Dedifferentiated amniotic fluid mesenchymal stem cell (primary cell): Measurements from ENCODE around the gene POLQ.
A peak's percentile ranks its signal among the peaks of the same experiment; 100 is the strongest.
"Not testable (repeated sequence)": the region's sequence is repeated elsewhere in the genome, so short reads cannot be mapped to it uniquely, and the experiment has no call there.

Experiments
- DNase-seq: peaks from one replicate; pipeline ENCODE4 v3.0.0-alpha.2; 2016; ENCODE audit errors: extremely low spot score

The POLQ gene

DNA sequence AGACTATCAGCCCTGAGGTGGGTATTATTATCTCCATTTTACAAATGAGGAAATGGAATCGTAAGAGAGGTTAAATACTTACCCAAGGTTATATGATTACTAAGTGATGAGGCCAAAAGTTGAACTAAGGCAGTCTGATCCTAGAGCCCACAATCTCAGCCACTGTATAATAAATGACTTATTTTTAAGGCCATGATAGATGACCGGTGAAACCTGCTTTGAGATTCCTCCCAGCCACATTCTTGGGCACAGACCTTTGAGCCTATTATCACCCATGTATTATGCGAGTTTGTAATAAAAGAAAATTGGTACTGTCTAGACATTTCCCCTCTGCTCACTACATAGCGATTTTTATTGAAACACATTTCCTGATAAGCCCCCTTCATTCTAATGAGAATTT lies 37.4 kb downstream of the POLQ start:
- no peak for DNase-seq

DNA sequence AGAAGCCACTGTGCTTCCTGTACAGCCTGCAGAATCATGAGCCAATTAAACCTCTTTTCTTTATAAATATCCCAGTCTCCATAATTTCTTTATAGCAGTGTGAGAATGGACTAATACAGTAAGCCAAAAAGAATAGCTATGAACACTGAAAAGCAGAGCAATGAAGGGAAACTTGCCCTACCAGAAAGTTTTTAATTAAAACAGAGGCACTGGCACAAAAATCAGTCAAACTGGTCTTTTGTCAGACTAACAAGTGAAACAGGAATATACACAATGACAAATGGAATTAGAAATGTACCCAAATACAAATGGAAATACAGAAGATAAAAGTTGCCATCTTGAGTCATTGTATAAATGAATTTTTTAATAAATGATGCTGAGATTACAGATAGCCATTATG lies 40.5 kb downstream of the POLQ start:
- no peak for DNase-seq

DNA sequence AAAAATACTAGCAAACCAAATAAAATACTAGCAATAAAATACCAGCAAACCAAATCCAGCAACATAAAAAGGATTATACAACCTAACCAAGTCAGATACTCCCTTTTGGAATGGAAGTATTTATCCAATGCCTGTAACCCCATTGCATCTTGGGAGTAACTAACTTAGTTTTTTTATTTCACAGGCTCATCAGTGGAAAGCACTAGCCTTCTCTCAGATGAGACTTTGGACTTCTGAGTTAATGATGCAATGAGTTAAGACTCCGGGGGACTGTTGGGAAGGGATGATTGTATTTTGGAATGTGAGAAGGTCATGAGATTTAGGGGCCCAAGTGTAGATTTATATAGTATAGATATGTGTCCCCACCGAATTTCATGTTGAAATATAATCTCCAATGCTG lies 41.2 kb downstream of the POLQ start:
- no peak for DNase-seq

DNA sequence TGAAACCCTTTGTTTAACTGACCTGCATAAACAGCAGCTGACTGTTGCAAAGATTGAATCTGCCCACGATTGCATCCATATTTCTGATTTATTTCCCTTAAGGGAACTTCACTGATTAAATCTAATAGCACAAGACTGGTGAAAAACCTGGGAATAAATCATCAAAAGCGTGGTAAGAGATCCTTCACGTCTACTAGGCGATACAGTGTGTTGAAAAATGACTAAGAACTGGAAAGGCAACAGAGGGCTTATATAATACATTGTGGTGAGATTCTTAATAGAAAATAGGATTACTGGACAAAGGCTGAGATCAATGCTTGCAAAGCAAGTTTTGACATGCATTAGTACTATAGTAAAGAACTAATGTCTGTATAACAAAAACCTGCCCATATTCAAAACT lies 49.0 kb downstream of the POLQ start:
- DNase-seq = no peak

DNA sequence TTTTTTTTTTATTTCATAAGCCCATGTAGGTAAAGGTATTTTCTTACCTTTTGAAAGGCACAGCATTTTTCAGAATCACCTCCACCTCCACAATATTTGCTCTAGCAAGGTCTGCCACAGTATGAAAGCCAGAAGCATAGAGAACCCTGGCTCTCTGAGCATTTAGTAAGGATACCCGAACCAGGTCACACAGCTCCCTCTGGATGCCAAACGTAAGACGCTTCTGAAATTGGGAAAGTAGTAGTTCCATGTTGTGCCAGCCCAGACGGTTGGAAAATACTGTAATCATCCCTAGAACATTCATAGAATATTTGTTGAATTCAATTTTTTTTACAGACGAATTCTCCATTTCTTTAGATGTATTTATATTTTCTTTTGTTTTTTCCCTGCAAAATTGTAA lies 52.4 kb downstream of the POLQ start:
- no peak for DNase-seq

DNA sequence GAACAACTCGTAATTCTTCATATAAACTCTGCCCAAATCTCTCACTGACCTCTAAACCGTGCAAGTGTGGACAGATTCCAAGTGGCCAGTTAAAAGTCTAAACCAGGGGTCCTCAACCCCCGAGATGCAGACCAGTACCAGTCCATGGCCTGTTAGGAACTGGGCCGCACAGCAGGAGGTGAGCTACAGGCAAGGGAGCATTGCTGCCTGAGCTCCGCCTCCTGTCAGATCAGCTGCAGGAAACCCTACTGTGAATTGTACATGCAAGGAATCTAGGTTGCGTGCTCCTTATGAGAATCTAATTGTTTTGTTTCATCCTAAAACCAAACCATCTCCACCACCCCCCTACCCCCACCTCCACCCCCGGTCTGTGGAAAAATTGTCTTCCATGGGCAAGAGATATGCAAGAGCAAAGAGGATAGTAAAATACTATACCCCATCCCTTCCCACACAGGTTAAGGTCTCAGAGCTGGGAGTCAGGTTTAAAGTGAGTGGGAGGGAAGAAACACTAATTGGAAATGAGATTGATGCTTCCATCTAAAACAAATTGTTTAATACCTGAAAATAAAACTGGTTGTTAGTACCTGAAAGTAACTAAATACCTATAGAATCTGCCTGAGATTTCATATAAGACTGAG lies 54.0 kb downstream of the POLQ start:
- no peak for DNase-seq

DNA sequence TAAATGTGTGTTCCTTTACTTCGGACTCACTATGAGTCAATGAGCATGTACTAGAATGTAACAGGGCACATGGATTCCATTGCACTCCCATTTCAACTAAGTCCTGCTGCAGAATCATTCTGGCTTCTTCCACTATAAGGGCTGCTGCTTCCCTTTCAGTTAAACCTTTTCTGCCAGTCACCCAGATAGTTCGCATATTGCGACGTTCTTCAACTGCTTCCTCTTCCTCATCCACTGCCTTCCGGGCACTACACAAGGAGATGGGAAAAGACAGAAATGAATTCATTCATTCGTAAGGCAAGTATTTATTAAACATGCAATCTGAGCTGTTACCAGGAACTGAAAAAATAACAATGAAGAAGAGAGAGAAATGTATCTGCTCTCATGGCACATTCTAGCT lies 55.6 kb downstream of the POLQ start:
- DNase-seq = no peak

DNA sequence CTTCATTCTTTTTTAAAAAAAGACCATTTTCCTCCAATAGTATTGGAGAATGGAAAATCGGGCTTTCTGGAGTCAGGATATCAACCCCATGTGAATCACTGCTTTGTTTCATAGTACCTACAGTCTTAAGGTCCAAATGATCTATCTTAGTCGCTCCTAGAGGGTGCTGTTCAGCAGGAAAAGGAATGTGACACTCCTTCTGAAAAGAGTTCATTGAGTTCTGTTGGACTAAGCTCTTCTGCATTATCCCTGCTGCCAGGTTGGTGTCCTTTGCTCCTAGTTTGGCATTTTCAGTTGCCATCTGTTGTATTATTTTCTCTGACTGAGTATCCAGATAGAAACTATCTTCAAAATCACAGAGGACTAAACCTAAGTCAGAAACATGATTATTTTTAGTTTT lies 57.2 kb downstream of the POLQ start:
- DNase-seq = no peak

DNA sequence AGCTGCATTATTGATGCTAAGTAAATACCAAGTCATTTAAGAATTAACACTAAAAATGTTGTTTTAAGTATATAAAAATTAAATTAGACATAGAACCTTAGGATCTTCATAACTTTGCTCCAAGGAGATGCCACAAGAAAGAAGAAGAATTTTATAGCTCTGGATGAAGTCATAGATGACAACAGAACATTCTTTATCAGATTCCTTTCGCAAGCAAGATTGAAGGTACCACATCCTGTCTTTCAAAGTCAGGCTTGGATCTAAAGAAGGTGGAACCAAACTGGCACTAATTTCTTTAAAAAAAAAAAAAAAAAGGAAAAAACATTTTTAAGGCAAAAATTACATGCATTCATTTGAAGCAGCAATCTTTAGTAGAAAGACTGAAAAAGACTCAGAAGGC lies 62.5 kb downstream of the POLQ start:
- no peak for DNase-seq

DNA sequence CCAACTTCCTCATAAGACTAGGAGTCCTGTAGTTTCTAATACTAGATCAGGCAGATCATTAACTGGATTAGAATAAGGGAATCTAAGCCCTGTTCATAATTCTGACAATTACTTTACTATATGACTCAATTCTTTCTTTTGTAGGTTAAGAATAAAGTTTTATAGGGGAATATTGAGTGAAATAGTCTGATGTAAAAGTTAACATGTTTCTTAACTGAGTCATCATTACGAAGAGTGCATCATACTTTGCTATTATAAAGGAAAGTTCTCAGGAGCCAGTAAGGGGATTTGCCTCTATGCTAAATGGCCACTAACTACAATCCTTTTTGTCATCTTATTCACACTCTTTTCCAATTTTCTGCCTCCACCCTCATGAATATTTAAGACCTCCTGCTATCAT lies 63.1 kb downstream of the POLQ start:
- DNase-seq = peak; percentile 31

DNA sequence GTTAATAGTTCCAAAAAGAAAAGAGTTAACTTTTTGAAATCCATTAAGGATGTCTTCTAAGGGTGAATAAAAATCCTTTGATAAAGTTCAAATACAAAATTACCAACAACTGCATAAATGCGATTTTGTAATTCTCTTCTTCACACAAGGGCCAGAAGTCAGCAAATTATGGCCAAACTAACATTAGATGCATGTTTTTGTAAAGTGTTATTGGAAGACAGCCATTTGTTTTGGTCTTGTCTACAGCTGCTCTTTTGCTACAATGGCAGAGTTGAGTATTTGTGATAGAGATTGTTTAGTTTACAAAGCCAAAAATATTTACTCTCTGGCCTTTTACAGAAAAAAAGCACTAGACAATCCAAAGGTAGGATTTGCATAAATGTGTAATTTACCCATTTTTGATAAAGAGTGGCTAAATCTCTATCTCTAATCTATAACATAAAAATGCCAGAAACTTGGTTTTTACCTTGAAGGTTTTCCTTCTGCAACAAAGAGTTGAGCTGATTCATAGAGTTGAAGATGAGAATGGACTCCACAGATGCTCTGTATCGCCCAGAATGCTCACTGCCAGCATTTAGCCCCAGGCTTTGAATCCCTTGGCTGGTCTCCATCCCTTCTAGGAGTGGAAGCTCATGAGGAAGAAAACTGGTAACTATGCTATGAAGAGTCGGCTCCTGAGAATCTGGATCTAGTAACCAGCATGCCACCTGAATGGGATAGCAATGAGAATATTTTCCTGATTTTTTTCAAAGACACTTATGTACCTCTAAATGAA lies 64.5 kb downstream of the POLQ start:
- DNase-seq = peak; percentile 23

DNA sequence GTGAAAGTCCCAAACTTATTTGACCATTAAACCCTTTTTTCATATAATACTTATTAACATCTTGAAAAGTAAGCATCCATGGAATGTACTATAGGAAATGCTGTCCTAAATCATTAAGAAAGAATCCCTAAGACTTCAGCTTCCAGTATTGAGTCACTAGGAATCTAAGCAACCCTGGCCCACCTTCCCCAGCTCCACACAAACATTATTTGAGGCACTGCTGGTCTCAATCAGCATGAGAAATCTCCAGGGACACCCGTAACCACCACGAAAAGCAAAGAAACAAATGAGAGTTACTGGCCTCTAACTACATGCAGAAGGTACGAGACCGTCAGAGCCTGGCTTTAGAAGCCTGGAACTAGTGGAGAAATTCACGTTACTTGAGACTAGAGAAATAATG lies 68.2 kb downstream of the POLQ start:
- peak; percentile 42 for DNase-seq

DNA sequence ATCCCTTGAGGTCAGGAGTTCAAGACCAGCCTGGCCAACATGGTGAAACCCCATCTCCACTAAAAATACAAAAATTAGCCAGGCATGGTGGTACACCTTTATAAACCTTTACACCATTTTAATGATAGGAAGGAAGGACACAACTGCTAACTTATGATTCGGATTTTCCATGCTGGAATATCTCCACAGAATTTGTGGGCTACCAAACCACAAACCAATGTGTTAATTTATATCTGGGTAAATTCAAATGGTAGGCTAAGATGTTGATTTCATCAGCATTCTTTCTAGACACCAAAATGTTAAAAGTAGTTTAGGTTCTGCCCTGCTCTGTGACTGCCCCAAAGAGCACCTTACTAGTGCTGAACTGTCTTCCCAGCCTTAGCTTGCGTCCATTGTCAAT lies 72.8 kb downstream of the POLQ start:
- no peak for DNase-seq

DNA sequence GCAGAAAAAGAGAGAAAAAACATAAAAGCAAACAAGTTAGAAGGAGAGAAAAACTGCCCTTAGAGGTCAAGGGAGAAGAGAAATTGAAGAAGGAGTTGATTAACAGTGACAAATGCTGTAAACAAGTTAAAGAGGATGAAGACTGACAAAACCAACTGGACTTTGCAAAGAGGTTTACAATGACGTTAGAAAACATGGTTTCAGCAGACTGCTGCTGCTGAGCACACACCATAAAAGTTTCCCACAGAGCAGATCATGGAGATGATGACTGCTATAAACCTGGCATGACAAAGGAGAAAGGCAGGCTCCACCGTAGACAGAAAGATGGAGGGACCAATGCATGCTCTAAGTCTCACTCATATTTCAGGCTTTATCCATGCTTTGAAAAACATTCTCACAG lies 78.7 kb downstream of the POLQ start:
- no peak for DNase-seq

DNA sequence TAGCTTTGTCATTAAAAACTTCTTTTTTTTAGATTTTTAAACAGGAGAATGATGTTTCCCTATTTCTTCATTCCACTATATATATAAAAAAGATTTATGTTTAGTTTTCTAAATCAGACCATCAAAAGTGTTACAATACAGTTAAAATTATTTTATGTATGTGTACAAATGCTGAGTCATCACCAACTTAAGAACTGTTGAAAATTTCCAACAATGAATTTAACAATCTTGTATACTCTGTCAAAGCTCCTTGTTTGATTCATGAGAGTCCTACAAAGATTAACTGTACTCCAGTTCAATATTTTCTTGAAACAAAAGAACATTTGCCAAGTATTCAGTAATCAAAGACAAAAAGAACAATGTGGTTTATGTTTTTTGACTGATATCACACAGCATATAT lies 82.0 kb downstream of the POLQ start:
- DNase-seq = no peak

DNA sequence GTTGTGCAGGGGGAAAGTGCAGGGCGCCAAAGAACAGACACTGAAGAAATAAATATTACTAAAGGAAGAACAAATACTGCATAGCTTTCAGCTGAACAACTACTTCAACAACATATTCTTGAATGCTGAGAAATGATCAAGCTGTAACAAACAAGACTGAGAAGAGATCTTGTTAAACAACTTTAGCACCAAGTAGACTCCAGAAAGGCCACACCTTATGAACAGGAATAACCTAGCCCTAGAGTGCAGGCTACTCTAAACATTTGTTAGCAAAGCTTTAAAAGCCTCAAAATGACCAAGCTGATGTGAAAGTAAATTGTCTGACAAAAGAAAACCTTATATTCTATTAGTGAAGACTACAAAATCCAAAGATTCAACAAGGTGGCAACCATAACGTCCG lies 83.2 kb downstream of the POLQ start:
- no peak for DNase-seq

DNA sequence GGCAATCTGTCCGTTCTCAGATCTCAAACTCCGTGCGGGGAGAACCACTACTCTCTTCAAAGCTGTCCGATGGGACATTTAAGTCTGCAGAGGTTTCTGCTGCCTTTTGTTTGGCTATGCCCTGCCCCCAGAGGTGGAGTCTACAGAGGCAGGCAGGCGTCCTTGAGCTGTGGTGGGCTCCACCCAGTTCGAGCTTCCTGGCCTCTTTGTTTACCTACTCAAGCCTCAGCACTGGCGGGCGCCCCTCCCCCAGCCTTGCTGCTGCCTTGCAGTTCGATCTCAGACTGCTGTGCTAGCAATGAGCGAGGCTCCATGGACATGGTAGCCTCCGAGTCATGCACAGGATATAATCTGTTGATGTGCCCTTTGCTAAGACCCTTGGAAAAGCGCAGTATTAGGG lies 94.0 kb downstream of the POLQ start:
- not testable (repeated sequence) for DNase-seq

DNA sequence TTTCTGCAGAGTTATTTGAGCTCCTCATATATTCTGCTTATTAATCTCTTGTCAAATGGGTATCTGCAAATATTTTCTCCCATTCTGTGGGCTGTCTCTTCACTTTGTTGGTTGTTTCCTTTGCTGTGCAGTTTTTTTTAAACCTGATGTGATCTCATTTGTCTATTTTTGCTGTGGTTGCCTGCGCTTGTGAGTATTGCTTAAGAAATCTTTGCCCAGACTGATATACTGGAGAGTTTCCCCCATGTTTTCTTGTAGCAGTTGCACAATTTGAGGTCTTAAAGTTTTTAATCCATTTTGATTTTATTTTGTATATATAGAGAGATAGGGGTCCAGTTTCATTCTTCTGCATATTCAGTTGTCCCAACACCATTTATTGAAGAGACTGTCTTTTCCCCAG lies 102.3 kb downstream of the POLQ start:
- no peak for DNase-seq

DNA sequence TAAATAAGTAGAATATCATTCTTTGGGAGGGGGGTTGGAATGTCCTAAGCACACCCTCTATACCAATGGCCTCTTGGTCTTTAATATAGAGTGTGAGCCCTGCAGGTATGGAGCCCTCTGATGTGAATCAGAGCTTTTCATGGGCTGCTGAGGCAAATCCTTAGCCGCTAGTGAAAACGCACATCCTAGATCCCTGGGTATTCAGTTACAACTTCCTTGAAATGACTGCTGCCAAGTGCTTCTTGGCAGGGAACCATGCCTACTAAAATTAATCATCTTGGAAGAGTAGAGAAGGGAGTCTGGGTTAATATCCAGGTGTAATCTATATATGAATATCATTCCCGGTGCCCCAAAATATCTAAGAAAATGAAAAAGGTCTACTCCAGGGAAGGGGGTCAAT lies 109.1 kb downstream of the POLQ start:
- no peak for DNase-seq

DNA sequence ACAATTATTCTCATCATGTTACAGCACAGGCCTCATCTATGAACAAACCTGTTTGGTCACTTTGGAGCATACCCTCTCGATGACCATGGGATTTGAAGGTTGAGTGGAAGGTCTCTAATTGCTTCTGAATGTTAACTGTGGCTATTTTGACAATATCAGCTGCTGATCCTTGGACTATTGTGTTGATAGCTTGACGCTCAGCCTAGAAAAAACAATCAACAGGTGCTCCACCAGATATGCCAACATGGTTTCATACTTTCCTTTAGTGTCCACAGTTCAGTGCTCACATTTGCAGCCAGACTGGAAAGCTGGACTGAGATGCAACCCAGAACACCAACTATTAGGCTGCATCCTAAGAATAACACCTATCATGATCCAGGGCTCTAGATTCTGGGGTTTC lies 109.7 kb downstream of the POLQ start:
- no peak for DNase-seq

DNA sequence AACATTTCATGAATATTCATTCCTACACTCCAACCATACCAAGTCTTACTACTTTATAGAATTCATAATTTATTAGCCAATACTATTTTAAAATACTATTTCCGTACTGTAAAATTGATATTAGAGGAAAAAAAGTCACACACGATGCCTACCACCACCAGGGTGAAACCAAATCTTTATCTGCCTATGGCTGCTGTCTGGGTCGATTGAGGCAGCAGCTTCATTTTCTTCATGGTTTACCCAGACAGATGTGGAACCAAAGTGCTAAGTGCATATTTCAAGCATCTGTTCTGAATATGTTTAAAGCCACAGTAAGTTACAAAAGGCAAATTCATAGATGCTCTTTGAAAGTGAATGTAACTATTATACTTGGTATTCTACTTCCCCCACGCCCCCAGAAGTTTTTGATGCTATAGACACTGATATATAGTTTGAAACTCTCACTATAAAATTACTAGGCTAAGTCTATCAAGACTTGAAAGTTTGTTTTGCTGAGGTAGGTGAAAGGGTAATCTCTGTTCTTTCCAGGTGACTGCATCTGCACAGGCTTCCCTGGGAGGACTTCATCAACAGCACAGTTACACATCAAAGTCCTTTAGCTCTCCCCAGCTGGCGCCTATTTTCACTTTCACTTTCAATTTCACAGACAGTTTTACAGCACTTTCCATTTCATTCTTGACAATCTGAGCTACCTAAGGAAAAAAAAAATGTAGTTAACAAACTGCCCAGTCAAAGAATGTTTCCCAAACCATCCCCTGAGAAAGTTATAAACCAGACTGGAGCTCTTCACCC lies 113.9 kb downstream of the POLQ start:
- peak; percentile 38 for DNase-seq

DNA sequence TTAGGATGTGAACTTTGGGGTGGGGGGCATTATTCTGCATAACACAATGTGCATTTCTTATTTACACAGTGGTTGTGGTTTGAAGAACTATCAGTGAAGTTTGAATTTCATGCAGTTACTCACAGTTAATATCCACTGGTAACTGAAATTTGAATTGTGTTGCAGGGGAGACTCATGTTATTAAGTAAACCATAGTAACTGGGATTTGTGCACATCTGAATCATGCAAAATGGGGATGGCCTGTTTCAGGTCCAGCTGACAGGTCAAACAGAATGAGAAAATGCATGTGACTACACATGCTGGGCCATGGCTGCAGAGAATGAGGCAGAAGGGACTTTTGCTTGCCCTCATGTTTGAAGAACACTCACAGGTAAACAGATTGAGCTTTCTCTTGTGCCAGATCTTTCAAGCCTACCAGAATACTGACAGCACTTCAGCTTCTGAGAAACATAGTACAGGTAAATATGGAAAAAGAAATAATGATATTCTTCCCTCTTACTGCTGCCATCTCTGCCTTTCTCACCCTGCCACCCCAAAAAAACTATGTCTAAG lies 115.0 kb downstream of the POLQ start:
- DNase-seq = no peak

DNA sequence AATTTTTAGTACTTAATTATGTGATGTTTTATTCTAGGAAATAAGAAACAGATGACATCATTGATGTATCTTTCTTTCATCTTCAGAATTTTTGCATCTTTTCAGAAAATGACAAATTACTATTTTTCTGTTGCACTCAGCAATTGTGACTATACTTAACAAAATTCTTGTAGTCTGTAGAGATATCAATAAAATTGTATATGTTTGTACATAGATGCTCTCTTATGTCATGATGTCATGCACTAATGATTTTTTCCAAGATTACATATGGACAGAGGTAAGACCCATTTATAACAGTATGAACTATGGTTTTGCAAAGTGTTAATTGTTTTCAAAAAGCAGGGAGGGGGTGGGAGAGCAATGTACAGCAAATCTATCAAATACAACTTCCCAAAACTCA lies 121.2 kb downstream of the POLQ start:
- no peak for DNase-seq
